Stimulated activated CD4-positive, alpha-beta T cell treated with anti-CD3 and anti-CD28 coated beads, Interleukin-2, amount 100 ng/mL, for 24 hours (primary cell): ENCODE results near the gene UAP1L1.

ENCODE experiments used
- DNase-seq, 2 donors: peaks; one replicate each; pipeline ENCODE4 v3.0.0-alpha.2; 2020

UAP1L1 gene

DNA sequence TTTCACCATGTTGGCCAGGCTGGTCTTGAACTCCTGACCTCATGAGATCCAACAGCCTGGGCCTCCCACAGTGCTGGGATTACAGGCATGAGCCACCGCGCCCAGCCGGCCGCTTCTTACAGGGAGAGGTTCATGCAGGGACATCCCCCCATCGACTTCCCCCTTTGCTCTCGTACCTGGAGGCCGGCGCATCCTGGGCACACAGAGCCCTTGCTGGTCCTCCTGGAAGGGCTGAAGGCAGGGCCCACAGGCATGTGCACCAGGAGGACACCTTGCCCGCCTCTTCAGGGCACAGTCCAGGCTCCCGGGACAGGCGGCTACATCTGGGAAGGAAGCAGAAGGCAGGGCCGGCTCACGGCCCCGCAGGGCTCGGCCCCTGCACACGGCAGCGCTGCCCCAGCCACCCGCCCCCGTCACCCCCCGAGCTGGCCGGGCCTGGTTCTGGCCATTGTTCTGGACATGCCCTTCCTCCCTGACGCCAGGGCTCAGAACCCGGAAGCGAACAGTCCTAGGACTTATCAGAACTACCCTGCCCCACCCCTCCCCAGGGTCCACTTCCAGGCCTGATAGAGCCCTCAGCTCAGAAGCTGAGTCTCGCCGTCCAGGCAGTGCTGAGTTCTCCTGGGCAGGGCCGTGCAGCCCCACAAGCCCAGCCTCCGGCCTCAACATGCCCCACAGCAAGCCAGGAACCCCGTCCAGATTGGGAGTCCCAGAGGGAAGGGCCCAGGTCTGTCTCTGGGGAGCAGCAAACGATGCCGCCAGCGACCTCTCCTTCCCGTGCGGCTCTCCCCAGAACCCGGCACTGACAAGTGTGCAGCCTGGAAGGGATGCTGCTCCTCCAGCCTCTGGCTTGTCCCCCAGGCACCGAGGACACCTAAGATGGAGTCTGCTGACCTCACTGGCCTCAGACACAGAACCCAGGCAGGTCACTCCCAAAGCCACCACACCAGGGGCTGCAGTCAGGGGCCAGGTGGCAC, 34.3 kb upstream of the UAP1L1 start:
- no peak for DNase-seq

DNA sequence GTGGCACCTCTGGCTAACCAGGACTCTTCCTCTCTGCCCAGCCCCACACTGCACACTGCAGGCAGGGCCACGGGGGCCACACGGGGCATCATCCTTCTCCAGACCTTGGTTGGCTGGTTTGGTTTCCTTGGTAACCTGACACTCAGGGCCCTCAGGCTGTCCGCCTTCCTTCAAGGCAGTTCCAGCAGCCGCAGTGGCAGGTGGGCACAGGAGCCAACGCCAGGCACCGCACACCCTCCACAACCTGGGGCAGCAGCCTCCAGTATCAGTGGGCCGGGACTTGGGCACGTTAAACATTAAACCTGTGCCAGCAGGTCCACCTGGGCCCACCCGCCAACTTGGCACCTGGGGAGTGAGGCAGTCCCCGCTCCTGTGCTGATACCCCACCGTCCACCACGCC, 33.3 kb upstream of the UAP1L1 start:
- DNase-seq: no peak

DNA sequence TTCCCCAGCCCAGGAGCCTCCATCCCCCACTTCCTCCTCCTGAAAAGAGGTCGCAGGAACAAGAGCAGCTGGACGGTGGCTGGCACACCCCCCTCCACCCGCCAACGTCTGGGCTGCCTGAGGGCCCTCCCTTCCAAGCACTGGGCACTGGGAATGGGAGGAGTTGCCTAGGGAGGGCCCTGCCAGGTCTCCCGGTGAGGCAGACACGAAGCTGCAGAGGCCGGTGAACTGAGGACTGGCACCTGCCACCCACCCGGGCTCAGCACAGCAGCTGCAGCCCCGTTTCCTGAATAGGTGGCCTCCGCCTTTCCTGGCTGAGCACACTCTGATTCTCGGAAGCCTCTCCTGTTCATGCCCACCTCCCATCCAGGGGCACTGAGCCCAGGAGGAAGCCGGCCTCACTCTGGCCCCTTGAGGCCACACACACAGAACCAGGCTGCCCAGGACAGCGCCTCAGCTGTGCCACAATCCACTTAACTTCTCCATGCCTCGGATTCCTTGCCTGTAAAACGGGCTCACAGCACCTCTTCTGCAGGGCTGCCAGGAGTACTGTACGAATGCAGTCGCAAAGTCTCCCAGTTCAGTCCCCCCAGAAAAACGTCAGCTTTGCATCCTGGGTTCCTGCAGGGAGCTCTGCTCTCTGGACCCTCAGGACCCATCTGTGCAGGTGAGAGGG, 32.7 kb upstream of the UAP1L1 start:
- no peak for DNase-seq

DNA sequence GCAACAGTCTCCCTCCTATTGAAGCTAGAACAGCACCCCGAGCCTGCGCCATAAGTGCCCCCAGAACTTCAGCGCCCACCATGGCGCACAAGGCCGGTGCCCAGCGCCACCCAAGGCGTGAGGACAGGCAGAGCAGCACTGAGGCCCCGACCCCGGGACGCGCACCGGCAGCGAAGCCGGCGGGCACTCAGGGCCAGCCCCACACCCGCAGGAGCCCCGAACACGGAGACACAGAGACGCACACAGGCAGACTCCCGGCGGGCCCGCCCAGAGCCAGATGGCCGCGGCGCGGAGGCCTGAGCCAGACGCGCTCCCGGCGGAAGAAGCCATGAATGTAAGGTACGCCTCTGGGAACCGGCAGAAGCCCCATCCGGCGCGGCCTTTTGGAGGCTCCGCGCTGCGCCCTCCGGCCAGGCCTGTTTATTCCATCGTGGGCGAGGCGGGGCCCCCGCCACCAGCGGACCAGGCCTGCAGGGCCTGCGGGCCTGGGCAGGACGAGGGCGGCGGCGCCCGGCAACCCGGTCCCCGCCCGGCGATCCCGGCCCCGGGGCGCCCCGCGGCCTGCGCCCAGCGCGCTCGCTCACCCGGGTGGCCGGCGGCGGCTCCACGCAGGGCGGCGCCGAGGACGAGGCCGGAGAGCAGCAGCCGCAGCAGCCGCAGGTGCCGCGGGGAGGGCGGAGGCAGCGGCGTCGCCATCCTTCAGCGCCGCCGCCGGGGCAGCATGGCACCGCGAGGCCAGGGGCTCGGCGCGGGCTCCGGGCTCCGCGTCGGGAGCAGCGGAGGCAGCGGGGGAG, 31.8 kb upstream of the UAP1L1 start:
- peak in 1 of 2 donors; percentile 49 for DNase-seq

DNA sequence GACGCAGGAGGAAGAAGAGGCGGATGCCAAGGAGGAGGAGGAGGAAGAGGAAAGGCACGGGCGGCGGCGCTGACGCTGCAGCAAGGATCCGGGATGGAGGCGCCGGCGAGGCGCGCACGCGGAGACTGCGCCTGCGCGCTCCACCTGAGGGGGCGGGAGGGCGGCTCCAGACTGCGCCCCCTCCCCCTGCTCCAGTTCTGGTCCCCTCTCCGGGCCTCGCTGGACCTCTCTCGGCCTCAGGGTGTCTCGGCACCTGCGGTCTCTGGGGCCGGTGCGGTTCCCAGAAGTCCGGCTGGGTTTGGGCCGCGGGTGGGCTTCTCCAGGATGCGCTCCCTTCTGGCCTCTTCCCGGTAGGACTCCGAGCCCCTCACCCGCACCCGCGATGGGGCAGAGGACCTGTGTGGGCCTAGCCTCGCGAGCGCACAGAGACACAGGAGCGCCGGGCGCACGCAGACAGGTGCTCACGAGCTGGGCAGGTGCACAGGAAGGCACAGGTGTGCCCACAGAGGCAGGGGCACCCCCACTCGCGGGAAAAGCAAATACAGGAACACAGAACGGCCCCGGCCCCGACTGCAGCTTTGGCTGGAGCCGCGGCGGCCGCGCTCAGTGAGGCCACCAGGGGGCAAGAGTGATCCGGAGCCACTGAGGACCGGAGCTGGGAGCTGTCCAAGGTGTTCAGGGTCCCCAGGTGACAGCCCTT, 31.1 kb upstream of the UAP1L1 start, which contains the start of gene NPDC1:
TSS of gene NPDC1 (minus strand) at position 90 of the 700 bp plus-strand sequence. CDS start 188 bp downstream, outside the sequence.
- DNase-seq: peak; percentile 85 to 87

DNA sequence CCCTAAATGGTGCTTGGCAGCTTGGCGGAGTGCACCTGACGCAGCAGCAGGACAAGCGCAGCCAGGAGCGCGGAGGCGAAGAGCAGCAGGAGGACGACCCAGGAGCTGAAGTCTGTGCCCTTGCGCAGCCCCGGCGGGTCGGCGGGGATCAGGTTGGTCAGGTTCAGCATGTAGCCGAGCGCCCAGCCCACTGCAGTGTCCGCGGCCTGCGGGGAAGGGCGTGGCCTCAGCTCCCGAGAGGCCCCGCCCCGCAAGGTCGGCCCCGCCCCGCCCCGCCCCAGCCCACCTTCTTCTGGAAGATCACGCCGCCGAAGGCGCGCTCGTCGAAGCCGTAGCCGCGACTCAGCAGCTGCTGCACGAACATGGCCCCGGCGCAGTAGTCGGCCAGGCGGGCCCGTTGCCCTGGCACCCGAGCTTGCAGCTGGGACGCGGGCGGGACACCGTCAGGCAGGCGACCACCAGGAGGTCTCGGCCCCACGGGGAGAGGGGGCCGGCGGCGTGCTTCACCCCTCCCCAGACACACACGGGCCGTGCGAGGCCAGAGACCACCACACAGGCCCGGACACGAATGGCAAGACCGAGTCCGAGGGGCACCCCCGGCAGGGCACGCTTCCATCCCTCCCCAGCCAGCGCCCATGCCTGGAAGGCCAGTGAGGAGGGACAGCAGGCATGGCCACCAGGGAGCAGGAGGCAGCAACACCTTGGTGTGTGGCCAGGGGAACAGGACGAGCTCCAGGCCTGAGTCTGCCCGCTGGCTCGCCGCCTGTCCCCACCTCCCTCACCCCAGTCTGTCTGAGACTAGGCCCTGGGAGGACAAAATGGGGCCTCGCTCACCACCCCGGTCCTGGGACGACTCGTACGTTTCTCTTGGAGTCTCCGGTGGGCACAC, 28.4 kb upstream of the UAP1L1 start:
- DNase-seq: no peak

DNA sequence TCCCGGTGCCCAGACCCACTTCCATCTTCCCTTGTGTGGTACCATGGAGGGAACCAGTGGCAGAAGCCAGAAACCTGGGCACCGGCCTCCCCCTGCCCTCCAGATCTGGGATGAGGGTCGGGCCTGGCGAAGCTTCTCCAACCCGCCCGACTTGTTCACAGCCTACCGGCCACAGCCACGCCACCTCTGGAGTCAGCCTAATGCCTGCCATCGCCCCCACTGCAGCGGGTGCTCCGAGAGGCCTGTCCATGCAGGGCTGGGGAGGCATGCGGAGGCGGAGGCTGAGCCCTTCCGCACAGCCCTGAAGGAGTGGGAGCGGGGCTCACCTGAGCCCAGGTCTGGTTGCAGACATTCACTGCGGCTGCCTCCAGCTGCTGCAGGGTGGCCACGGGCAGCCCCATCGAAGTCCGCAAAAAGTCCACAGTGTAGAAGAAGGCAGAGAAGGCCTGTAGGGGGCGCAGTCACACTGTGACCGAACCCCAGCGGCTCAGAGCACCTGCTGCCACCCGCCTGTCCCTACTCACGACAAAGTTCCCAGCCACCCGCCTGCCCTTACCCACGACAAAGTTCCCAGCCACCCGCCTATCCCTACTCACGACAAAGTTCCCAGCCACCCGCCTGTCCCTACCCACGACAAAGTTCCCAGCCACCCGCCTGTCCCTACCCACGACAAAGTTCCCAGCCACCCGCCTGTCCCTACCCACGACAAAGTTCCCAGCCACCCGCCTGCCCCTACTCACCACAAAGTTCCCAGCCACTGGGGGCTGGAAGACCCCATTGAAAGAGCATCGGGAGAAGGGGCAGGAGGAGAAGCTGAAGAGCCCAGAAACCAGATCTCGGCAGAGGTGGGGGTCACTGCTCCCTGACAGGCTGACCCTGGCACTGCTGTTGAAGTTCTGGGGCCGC, 27.5 kb upstream of the UAP1L1 start:
- peak; percentile 62 to 80 for DNase-seq

DNA sequence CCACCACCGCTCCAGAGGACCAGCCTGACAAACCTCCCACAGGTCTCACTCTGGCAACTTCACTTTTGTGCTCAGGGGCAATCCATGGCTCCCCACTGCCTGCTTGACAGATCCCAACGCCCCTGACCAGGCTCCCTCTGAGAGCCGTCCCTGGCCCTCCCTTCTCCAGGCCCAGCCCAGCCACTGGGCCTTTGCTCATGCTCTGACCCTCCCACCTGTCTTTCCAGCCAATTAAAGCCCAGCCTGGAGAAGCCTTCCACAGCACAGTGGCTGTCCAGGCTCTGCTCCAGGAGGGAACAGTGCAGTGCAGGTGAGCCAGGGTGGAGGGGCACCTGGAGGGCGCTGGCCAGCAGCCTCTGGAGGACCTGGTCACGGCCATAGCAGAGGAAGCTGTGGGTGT, 26.7 kb upstream of the UAP1L1 start:
- no peak for DNase-seq

DNA sequence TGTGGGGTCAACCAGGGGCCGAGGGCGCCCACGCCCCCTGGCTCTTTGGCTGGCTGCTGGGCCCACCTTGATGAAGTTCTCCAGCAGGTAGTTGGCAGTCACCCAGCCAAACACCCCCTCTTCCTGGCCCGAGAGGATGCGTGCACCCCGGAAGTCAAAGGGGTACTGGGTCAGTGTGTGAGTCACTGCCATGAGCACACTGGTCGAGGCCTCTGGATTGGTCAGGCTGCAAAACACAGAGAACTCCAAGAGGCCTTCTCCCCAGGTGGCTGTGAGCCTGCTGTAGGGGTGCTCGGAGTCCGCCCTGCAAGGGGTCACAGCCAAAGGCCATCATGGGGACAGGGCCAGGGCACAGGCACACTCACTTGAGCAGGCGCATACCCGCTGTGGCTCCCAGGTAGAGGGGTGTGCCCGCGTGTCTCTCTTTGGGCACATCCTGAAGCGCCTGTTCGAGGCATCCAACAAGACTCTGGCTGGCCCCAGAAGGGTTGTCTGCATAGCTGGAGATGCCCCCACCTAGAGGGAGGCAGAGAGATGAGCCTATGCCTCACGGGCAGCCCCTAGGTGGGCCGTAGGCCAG, 26.1 kb upstream of the UAP1L1 start:
- no peak for DNase-seq

DNA sequence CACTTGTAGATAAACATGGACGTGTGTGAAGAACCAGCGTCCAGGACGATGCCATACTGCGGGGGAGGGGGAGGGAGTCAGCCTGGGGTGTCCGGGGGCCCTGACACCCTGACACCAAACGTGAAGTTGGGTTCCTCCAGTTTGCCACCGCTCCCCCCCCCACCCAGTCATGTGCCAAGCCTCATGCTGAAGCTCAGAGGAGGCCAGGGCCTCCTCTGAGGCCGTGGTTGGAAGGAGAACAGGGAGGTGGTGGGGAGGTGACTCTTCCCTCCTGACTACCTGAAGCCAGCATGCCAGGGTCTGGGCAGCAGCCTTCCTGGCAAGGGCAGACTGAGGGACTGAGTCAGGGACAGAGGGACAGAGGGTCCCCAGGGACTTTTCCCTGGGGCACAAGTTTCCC, 25.0 kb upstream of the UAP1L1 start:
- DNase-seq: no peak

DNA sequence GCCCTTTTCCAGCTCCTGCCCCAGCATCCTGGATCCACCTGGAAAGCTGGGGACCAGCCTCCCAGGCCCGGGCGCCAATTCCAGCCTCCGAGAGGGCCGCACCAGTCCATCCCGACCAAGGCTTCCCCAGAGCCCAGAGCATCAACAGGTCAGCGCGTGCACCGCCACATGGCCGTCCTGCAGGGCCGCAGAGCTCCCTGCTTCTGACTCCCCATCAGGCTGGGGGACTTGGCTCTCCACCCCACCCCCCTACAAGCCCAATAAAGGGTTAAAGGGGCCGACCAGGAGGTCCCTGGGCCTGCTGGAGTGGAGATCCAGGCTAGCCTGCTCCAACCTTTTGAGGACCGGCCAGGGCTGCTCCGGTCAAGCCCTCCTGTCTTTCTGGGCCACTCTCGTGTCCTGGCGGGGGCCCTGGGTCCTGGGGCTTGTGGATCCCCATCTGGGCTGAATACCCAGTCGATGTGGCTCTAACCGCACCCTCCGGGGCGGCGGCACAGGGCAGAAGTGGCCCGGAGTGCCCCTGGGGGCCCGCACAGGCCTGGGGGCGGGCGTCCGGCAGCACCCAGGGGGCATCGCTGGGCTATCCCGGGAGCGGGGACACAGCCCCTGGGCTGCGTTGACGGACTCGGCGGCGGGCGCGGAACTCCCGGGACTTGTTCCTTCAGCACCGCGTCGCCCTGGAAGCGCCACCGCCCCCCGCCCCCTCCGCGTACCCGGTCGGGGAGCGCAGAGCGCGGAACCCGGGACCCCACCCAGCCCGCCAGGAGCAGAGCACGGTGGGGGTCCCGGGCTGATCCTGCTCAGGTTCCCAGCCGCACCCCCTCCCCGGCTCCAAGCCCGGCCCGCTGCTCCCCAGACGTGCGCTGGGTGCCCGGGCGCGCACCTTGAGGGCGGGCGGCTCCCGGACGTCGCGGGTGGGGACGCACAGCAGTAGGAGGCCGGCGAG, 24.0 kb upstream of the UAP1L1 start:
- DNase-seq: no peak

DNA sequence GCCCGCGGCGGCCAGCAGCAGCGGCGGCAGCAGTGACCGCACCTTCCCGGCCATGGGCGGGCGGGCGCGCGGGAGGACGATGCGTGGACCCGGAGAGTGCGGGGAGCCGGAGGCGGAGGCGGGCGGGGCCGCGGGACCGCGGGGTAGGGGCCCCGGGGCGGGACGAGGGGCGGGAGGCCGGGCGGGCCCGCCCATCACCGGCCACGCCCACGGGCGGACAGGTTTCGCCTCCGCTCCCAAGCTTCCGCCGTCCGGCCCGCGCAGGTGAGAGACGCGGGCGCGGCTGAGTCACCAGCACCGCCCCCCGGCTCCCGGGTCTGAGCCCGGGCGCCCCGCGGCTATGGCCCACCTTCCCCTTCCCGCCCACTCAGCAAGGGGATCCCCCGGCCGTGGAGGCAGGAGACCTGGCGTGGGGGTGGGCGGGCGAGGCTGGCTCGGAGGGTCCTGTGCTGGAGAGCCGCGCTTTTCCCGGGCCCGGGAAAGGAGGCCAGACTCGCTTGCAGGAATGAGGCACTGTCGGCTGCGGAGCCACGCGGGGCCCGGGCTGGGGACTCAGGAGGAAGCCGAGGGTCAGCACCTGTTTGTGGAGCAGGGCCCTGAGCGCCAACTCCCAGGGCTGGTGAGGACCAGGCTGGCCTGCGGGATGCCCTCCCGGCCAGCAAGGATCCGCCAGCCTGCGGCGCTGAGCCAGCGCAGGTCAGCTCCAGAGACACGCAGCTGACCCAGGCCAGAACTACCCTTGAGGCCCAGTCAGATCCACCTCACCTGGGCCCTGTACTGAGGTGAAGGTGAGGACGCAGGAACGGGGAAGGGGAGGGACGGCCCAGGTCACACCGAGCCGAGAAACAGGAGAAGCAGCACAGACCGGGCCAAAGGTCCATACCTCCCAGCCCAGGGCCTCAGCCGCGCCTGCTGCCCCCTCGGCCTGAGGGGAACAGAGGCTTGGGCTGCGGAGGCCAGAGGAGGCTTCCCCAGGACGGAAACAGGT, 23.1 kb upstream of the UAP1L1 start, which contains the start of gene ENTPD2:
TSS of gene ENTPD2 (minus strand) at position 118 of the 988 bp plus-strand sequence. CDS start at position 54, 64 bp downstream.
- peak; percentile 43 to 63 for DNase-seq

DNA sequence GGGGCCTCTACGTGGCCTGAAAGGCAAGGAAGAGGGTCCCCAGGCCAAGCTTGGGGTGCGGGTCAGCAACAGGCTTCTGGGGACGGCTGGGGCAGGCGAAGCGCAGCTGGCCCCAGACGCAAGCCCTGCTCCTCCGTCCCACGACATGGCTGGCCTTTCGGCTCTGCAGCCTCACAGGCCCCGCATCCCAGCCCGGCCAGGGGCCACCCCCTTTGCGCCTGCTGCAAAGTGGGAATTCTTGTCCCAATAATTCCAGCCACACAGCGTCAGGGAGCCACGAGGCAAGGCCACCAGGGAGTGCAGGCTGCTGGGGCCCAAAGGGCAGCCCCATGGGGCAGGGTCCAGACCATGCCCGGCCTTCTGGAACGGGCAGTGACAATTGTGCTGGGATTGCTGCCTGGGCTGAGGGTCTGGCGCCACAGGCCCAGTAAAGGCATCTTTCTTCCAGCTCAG, 22.4 kb upstream of the UAP1L1 start:
- DNase-seq: no peak

DNA sequence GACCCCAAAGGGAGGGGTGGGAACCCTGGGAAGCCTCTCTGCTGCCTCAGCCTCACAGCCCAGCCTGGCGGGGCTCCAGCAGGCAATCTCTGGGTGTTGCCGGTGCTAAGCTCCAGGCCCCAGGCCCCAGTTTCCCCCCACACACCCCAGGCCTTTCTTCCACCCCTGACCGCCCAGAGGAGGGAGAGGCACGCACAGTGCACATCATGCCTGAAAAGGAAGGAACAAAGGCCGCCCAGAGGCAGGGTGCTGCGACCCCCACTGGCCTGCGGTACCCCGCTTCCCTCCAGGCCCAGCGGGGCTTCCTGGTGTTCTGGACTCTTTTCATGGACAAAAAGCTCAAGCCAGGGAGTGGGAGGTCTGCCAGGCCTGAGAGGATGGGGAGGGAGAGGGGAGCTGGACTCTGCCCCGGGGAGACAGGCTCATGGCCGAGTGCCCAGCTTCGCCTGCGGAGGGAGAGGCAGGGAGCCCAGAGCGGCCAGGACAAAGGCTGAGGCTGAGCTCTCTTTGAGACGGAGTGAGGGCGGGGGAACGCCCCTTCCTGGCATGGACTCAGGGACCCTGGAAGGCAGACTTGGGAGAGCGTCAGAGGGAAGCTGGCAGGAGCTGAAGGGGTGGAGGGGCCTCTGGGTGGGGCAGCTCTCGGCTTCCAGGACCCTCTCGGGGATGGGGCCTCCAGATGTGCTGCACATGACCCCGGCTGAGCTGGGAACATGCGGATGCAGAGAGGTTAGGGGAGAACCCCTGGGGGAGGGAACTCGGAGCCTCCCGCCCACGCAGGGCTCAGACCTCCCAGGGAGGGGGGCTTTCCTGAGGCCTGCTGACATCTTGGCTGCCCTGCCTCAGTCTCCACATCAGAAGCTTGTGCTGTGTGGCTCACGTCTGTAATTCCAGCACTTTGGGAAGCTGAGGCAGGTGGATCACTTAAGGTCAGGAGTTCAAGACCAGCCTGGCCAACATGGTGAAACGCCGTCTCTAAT, 21.6 kb upstream of the UAP1L1 start:
- no peak for DNase-seq

DNA sequence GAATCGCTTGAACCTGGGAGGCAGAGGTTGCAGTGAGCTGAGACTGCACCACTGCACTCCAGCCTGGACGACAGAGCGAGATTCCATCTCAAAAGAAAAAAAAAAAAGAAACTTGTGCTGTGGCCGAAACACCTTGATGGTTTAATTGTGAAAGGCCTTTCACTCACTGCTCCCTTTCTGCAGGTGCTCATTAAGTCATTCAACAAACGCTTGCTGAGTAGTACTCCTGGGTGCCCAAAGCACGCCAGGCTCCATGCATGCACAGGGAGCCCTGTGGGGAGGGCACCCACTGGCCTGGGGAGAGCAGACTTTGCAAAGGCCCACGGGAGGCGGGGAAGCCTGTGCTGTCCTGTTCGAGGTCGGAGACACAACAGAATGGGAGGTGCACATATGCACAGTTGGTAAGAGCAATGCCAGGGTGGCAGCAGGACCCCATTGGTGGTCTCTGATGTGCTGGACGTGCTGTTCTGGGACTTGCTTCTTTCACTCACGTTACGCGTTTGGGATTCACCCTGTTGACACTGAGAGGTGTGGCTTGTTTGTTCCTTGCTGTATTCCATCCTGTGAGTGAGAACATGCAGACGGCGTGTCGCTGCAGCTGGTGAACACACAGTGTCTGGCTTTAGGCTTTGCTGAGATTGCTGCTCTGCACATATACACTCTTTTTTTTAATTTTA, 20.4 kb upstream of the UAP1L1 start:
- no peak for DNase-seq
